CMK (cell line): ENCODE measurements around the gene ARID1B.
"Not testable (repeated sequence)": the region's sequence is repeated elsewhere in the genome, so short reads cannot be mapped to it uniquely, and the experiment has no call there.

Experiments used
- DNase-seq: peaks from one replicate; pipeline ENCODE4 v3.0.0-alpha.2; 2010; ENCODE audit warnings: low read depth

ARID1B gene

GRCh38 chr6:156940221-156940620, 163.0 kb downstream of the ARID1B start:
- DNase-seq, result no peak

- no peak for DNase-seq
Measured at GRCh38 chr6:156942266-156942665, 165.1 kb downstream of the ARID1B start.

DNA sequence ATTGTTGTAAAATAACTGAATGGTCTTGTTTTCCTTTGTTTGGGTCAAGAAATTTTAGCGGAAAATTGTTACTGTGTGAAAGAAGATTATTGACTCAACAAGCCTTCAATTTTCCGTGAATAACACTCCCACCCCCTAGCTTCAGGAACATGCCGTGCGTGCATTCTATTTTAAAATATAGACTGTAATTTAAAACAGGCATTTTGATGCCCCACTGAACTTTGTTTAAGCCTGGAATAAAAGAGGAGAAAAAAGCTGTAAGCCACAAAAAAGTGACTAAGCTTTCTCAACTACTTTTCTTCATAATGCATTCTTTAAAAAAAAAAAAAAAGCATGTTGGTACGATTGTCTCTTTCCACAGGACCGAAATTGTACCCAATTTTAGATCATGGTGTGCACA, 166.0 kb downstream of the ARID1B start:
- DNase-seq, result no peak

DNA sequence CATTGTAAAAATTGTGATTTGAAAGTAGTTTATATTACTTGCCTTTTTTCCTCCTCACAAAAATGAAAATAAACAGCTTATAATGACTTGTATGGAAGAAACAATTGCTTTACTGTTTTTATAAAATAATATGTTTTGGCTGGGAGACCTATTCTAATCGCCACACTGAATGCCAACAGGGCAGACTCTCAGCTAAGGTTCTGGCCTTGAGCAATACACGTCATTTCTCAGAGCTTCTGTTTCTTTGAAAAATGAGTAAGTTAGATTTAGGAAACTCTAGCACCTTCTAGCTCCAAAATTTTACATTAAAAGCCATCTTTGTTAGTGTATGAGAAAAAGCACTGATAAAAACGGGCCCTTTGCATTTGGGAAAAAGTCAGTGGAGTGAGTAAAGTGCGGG, 166.6 kb downstream of the ARID1B start:
- no peak for DNase-seq

GRCh38 chr6:156944412-156944811, 167.2 kb downstream of the ARID1B start:
- DNase-seq, result no peak

DNA sequence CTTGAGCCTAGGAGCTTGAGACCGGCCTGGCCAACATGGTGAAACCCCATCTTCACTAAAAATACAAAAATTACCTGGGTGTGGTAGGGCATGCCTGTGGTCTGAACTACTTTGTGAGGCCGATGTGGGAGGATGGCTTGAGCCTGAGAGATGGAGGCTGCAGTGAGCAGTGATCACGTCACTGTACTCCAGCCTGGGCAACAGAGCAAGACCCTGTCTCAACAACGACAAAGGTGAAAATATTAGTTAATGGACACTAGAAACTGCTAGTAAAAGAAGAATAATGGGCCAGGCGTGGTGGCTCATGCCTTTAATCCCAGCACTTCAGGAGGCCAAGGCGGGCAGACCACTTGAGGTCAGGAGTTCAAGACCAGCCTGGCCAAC, 168.6 kb downstream of the ARID1B start:
- DNase-seq, result not testable (repeated sequence)

DNA sequence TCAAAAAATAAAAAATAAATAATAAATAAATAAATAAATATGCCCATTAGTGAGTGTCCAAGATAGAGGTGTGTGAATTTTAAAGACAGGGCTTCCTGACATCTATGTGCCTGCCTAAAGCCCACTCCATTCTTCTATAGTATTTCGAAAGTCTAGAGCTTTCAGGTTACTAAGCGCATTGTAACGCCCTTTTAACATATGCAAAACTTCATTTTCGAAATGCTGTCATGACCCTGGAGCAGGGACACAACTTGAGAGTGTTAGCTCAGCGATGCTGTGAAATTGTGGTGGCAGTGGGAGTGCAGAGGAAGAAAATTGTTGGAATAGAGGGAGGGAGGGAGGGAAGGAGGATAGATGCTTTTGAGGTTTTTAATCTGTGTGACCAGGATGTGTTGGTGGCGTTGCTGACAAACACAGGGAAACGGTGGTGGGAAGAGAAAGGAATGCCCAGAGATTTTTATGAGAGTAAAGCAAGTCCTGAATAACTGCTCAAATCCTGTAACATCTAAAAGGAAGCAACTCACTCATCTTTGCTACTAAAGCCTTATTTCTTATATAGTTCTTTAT, 169.3 kb downstream of the ARID1B start:
- DNase-seq, result no peak

DNA sequence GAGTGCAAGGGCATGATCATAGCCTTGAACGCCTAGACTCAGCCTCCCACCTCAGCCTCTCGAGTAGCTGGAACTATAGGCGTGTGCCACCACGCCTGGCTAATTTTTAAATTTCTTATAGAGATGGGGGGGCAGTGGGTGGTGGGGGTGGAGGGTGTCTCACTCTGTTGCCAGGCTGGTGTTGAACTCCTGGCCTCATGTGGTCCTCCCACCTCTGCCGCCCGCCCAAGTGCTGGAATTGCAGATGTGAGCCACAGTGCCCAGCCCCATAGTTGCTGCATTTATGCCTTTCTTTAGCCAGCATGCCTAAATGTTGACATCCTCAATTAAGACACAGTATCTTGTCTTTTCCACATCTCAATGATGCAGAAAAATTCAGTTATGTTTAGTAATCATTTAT, 171.1 kb downstream of the ARID1B start:
- DNase-seq, result no peak

DNA sequence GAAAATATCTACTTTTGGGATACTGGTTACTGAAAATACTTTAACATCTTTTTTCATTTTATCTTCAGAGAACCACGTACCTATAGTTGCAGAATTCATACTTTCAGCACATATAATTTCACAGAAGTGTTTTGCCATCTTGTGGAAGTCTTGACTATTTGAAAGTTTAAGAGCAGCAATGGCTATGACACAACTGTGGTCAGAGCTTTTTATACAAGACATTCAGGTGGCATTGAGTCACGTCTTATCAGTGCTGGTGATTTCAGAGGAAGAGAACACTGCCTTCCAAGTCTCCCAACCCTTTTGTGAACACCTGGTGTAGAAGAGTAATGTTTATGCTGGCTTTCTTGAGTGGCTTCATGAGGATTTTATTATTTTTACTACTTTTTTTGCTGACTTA, 171.6 kb downstream of the ARID1B start:
- DNase-seq, result no peak

DNA sequence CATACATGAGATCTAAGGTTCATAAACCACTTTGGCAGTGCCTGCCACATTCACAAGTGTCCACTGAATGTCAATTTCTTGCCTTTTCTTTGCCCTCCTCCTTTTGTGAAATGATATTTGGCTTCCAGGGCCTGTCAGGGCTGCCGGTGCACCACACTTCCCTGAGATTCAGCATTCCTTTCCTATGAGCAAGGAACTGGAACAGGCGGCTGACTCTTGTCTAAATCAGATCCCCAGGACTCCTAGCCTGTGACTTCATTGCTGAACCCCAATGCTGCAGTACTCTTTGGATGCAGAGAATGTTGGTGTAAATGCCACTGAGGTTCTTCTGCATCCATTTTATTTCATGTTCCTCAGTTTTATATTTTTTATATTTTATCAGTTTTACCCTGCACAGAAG, 172.2 kb downstream of the ARID1B start:
- DNase-seq, result no peak

DNA sequence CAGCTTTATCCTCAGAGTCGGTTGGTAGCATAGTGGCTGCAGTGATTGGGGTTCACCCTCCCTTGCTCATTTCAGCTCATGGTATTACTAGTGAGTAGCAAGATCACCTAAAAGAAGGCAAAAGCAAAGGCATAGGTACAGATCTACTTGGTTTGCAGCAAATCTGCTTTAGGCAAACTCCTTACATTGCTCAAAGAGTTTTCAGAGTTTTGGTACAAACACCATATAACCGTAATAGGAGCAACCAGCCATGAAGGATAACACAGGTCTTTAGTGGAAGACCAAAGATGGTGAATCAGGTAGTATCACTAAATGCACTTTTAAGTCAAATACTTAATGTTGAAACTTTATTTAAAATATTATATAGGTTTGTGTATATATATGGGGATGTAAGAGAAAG, 172.9 kb downstream of the ARID1B start:
- DNase-seq, result no peak

GRCh38 chr6:156950531-156950930, 173.4 kb downstream of the ARID1B start:
- DNase-seq, result no peak

- DNase-seq, result no peak
Measured at GRCh38 chr6:156952401-156952800, 175.2 kb downstream of the ARID1B start.

DNA sequence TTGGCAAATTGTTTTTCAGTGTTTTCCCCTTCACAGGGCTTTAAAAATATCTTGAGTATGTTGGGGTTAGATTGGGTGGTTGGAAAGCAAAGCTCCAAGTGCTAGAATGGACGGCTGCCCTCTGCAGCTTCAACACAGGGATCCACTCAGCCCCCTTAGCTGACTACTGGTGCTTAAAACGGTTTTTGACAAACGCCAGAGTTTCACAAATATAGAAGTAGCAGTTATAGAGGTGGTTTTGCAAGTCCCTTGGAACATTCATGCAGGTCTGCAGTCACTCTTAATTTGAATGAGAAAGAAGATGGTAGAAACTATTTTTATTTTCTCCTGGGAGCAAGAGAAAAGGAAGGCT, 175.9 kb downstream of the ARID1B start:
- DNase-seq, result no peak

DNA sequence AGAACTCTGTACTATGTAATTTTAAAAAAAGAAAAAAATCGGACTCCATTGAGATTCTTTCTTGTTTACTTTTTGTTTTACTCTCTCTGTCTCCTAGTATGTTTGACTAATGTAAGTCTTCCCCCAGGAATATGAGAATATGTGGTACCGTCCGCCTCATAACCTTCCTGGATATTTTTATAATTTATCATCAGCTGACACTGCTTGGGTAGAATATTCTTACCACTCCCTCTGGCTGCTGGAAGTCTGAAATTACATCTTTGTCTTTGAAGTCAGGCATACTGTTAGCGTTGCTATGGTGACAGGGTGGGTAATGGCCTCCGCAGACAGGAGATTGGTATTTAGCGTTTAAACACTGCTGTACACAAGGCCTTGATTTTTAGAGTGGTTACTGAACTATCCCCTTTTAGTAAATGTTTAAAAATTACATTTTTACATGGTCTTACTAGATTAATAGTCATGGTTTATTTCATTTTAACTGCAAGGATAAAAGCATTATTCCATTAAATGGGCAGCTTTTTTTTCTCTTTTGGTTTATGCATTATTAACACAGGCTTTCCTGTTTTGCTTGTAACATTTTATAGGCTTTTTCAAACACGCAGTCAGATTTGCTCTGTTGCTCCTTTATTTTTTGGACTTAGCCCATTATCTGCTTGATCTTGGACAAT, 176.4 kb downstream of the ARID1B start:
- no peak for DNase-seq

DNA sequence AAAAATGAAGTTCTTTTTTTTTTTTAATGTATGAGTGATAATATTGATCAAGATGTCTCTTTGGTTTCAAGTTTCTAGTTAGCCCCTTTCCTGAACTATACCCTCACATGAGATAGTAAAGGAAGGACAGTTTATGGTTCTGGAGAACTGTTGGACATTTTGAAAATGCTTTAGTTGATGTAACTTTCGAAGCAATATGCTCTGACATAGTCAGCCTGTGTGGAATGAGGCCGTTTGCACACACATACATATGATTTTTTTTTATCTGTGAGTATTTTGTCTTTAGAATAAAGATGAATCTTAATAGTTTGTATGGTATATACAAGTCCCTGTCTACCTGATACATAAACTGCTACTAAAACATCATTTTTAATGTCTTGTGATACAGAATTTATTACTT, 177.0 kb downstream of the ARID1B start:
- DNase-seq, result no peak

GRCh38 chr6:156954816-156955215, 177.6 kb downstream of the ARID1B start:
- no peak for DNase-seq

GRCh38 chr6:156955494-156956183, 178.5 kb downstream of the ARID1B start:
- DNase-seq, result no peak

GRCh38 chr6:156956286-156956685, 179.1 kb downstream of the ARID1B start:
- DNase-seq, result no peak

DNA sequence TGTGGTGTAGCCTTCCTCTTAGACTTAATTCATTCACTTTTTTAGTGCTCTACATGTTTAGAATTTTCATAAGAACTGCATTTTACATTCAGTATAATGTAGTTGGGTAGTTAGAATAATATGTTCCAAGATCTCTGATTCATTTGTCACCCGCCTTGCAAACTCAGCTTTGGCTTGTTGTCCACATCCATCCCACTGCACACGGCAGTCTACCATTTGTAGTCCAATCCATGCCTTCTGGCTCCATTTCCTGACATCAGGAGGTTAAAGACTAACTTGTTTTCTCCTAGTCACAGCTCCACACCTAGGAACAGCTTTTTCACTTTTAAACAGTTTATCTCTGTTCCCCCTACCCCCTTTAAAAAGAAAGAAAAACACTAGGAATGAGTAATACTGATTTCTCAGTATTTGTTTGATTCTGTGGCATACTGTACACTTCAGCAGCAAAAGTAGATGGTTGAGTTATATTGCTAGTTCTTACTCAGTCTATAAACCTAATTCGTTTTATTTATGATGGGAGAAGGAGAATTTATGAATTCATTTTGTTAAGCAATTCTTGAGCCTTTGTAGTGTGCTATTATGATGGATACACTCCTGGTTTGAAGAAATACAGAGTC, 180.9 kb downstream of the ARID1B start:
- DNase-seq, result no peak

DNA sequence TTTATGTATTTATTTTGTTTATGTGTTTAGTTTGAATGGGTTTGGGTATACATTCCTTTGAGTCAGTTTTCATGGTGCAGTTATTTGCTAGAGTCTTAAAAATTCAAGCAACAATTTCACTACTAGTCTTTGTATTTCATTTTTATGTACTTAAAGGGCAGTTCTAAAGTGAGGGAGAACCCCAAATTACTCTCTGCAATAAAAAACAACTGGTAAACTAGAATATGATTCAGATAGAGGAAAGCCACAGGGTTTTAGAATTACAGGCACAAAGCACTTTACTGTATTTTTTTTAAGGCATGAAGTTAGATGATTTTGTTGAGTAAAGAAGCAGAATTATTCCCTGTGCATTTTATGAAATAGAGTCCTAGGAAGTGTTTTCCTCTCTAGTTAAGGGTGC, 183.3 kb downstream of the ARID1B start:
- DNase-seq, result no peak

GRCh38 chr6:156961282-156961892, 184.2 kb downstream of the ARID1B start:
- no peak for DNase-seq
